Activated CD4-positive, CD25-positive, alpha-beta regulatory T cell treated with anti-CD3 and anti-CD28 coated beads, Interleukin-2, amount 50 U/mL, for 72 hours (primary cell): ENCODE measurements around the gene CYP51A1.
"Not testable (repeated sequence)": the region's sequence is repeated elsewhere in the genome, so short reads cannot be mapped to it uniquely, and the experiment has no call there.

Source experiments
- DNase-seq: peaks from one replicate; pipeline ENCODE4 v3.0.0; 2021

The CYP51A1 gene

DNA sequence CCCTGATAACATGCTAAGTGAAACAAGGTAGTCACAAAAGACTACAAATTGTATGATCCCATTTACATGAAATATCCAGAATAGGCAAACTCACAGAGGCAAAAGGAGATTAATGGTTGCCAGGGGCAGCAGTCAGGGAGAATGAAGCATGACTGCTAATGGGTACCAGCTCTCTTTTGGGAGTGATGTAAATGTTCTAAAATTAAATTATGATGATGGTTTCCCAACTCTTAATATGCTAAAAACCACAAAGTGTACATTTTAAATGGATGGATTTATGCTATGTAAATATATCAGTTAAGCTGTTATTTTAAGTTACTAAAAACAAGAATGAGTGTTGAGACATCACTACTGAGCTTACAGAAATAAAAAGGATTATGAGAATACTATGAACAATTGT lies 12.6 kb downstream of the CYP51A1 start:
- no peak for DNase-seq

DNA sequence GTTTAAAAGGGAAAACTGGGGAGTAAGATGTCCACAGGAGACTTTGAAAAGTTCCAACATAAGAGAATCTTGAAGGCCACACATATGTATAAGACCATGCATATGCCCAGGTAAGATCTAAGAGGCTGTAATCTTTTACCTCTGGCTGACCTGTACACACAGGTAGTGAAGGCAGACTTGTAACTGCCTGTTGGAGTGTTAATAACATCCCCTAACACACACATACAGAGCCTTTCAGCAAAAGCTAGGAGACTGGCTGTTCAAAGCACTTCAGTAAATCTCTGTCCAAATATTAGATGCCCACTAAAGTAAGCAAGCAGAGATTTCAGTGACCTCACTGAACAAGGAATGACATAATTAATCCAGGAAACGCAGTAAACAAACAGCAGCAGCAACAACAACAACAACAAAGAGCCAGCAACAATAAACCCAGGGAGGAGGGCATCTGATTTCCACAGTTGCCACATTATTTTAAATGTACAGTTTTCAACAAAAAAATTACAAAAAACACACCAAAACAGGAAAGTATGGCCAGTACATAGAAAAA lies 15.0 kb downstream of the CYP51A1 start:
- no peak for DNase-seq

DNA sequence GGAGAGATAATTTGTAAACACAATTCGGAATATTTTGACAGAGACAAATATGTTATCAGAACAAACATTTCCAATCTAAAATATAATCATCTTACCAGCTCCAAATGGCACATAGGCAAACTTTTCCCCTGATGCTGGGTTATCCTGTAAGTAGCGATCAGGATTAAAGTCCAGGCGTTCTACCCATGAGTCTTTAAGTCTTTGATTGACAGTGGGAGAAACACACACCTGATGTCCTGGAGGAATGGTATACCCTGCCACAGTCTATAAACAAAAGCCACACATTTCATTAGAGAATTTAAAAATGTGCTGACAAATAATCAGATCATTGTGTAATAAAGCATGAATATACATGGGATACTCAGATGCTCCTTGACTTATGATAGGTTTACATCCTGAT lies 17.3 kb downstream of the CYP51A1 start:
- DNase-seq, result no peak

DNA sequence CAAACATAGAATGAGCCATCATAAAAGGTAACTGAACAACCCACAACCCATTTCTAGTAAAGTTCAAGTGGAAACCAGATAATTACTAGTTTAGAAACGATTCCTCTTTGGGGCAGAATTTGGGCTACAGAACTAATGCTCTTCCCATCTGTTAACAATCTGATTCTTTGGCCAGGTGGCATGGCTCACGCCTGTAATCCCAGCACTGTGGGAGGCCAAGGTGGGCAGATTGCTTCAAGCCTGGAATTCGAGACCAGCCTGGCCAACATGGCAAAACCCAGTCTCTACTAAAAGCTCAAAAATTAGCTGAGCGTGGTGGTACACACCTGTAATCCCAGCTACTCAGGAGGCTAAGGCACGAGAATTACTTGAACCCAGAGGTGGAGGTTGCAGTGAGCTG lies 18.5 kb downstream of the CYP51A1 start:
- no peak for DNase-seq

DNA sequence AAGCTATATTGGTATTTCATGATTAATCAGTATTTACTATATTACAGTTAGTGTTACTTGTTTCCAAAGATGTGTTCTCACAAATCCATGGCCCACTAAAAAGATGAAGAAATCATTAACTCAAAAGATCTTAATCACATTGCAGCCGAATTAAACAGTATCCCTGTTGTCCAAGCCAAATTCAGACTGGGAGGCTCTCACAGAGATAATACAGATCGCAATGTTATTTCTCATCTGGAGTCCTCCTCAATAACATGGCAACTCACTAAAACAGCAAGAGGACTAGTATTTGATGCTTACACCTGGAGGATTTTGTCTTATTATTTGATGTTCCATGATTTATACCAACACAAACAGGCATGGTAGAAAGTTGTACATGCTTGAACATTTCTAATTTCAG lies 23.4 kb downstream of the CYP51A1 start:
- DNase-seq, result no peak

DNA sequence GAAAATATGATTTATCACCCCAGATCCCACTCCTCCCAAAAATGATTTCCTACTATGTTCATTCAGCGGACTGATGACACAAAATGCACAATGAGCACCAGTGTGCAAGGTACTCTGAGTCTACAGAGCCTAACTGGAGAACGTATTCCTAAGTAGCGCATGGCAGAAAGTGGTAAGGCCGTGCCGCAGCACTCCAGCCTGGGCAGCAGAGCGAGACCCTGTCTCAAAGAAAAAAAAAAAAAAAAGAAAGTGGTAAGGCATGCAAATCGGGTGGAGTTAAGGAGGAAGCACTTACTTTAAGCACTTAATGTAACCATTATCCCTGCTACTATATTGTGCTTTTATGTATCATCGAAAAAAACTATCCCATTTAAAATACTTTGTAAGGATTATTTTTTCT lies 25.5 kb downstream of the CYP51A1 start:
- no peak for DNase-seq

DNA sequence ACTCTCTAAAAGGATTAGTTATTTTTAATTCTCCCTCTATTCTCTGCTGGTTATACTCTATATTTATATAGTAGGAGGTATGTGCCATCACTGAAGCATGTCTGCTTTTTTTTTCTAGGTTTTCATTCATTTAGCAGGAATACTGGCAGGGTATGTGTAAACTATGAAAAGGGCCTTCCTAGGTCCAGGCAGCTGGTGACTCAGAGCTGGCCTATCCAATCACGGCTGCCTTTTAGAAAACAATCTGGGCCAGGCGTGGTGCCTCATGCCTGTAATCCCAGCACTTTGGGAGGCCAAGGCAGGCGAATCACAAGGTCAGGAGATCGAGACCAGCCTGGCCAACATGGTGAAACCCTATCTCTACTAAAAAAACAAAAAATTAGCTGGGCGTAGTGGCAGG lies 31.4 kb downstream of the CYP51A1 start:
- DNase-seq, result not testable (repeated sequence)

DNA sequence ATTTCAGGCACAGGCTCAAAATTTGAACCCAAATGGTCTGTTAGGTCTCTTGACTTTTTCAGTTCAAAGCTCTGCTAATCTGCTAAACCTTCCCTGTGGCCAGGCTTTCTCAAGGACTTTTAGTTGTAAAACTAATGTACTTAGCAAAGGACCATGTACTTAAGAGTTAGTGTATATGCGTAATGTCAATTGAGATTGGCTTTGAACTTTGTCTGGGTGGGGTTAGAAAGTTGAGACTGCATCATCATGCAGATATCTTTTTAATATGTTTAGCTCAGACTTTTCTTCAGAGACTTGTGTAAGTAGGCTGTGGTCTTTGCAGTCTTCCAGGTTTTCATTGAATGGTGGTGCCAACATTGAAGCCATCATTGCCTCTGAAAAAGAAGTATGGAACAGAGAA lies 33.7 kb downstream of the CYP51A1 start:
- DNase-seq, result no peak

DNA sequence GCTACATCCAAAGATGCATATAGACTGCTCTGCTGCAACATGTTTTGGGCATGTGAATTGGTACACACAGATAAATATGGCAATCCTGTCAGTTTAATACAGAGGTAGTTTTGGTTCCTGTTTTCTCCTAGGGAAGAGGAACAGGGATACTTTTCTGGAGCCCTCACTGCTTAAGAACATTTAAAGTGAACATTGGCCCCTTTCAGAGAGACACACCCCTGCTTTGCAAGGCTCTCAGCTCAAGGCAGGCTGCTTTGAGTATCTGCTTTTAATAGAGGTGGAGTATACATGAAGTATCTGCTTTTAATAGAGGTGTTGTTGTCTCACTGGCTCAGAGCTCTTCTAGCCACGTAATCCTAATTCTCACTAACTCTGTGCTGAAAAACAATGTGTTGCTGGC lies 38.9 kb downstream of the CYP51A1 start:
- DNase-seq, result no peak

DNA sequence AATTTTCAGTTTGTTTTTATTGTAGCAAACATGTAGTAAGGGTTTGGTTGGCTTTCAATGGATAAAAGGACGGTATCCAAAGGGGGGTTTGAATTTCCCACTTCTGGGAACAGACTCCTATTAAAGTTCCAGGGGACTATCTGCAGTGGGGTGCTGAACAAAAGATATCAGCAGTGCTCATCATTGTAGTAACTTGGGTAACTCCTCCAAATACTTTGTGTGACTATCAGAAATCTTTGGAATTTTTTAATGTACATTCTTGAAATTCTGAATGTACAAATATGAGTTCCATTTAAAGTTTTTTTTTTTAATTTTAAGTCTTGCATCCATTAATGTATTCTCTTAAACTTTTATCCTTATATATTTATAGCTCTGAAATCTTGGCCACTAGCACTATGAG lies 42.1 kb downstream of the CYP51A1 start:
- no peak for DNase-seq

DNA sequence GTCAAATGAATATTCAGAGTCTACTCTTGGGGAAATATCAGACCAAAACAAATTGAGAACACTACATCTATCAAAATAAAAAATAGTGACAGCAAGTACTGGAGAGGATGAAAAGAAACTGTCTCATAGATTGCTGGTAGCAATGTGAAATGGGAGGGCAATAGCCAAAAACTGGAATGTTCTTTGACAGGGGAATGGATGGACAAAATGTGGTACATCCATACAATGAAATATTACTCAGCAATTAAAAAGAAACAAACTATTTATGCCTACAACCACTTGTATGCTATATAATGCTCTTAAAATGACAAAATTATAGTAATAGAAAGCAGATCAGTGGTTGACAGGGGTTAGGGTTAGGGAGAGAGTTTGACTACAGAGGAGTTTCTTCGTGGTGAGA lies 46.0 kb downstream of the CYP51A1 start:
- DNase-seq, result no peak

DNA sequence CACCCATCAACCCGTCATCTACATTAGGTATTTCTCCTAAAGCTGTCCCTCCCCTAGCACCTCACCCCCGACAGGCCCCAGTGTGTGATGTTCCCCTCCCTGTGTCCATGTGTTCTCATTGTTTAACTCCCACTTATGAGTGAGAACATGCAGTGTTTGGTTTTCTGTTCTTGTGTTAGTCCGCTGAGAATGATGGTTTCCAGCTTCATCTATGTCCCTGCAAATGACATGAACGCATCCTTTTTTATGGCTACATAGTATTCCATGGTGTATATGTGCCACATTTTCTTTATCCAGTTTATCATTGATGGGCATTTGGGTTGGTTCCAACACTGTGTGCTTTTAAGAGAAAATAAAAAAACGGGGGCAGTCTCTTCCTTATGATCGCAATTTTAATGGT lies 50.4 kb downstream of the CYP51A1 start:
- DNase-seq, result not testable (repeated sequence)

DNA sequence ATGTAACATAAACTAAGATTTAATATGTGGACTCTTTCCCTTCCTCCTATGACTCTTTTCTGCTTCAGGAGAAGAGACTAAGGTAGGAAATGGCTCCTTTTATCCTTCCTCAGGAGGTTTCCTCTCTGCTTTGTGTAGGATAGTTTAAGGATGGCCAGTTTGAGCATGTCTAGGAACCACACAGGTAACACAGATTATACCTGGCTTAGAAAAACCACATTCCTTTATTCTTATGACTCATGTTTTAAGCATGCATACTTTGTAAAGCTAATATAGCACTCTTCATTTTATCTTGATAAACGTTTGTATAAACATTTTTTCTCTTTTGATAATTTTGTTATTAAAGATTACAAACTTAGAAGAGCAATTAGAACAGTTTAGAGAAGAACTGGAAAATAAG lies 57.8 kb downstream of the CYP51A1 start:
- no peak for DNase-seq

DNA sequence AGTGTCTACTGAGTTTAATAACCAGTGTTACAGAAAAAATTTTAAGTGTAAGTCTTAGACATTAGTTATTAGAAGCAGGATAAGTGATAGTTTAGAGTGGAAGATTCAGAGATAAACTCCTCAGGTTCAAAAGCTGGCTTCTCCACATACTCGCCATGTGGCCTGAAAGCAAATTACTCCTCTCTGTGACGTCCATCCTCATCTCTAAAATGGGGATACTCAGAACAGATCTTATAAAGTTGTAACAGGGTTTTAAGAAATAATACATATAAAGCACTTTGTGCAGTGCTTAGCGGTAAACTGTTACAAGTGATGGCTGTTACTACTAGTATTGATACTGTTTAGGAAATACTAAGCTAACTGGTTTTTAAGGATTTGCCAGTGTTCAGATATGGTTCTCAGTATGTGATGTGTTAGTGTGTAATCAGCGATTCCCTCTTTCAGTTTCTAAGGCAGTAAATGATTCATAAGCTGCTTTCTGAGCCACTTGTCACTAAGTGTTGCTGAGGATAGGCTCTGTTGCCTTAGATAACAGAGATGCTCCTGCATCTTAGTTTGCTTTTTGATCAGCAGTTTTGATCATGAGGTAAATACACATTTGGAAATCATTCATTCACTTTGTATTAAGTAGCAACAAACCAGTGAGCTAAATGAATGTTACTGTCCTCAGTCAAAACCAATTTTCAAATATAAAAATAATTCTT lies 58.7 kb downstream of the CYP51A1 start:
- DNase-seq, result no peak

DNA sequence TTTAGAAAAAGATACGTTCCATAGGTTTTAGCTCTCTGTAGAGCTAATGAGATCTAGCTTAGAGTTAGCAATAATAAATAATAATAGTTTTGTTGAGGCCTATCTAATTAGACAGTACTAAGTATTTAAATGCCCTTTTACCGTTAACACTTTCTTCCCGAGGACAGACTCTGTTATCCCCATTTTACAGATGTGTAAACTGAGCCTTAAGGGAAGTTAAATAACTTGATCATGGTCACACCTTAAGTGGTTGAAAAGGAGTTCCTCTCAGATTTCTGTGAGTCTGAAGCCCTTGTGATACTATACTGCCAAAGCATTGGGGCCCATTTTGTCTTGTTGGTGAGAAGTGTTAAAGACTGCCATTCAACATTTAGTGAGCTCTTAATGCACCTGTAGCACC lies 61.6 kb downstream of the CYP51A1 start:
- DNase-seq, result no peak

DNA sequence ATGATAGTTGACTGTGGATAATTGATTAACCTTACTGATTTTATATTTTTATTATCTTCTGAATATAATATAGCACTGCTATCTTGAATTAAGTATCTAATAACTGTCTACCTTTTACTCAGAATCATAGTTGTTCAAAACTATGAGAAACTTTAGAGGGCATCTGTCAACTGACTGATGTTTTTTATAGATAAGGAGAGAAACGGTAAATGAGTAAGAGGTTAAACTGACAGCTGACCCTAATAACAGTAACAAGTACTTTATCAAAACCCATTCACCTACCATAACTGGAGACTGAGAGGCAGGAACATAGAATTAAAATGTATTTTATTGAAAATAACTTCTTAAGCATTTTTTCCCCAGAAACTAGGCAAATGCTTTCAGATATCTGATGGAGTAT lies 62.2 kb downstream of the CYP51A1 start:
- DNase-seq, result no peak

DNA sequence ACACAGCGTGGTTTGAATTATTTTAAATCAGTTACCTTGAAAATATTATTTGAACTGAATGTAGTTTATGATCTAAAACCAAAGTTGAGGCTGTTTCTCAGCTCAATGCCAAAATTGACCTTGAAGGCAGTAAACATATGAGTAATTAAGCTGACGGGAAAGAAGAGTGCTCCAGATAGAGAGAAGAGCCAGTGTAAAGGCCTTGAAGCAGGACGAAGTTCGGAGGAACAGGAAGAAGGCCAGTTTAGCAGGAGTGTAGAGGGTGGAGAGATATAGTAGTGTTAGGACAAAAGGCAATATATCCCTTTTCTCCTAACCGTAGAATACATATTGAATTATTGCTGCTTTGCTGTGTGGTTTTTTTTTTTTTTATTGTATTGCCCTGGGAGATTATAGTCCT lies 63.2 kb downstream of the CYP51A1 start:
- DNase-seq, result no peak

DNA sequence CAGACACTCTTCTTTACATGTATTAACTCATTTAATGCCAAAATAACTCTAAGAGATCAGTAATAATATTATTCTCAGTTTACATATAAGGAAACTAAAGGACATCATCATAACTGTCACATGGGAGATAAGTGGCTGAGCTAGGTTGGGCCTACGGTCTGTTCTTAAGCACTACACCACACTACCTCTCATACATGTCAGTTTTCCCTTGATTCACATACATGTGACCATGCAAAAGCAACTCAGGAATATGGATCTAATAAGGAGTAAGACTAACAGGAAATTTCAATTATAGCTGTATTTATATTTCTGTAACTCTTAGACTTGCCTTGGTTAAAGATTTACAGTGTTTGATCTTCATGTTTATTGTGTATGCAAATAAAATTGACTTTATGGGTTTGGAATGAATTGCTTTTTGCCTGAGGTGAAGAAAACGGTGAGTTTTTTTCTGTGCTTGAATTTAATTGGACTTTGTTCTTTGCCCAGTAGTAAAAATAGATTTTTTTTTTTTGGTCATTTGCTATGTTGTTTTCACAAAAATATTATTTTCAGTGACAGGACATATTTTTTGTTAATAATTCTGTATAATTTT lies 69.7 kb downstream of the CYP51A1 start:
- no peak for DNase-seq
